K562 (cell line): ENCODE results near the gene ZNF215. TPM values are rescaled to one million over a fixed set of nuclear protein-coding genes. Genes with fewer than 3 reads are reported as not detected.

ENCODE experiments used
- CREBBP ChIP-seq: IDR thresholded peaks from one replicate; pipeline ENCODE4 v1.6.1; 2012; ENCODE audit warnings: low read depth, mild to moderate bottlenecking, control low read depth, inconsistent platforms, low read length
- CTBP1 ChIP-seq: fragments of 450-650 bp; IDR thresholded peaks from 2 replicates; pipeline ENCODE4 v1.6.1; 2016; ENCODE audit warnings: borderline replicate concordance
- ESRRB ChIP-seq: fragments of 250-450 bp; sonication (Bioruptor Pico); IDR thresholded peaks from 2 replicates; pipeline ENCODE4 v1.5.0; 2020; ENCODE audit warnings: mild to moderate bottlenecking, moderate library complexity, borderline replicate concordance
- GATA2 ChIP-seq: sonication (generic); formaldehyde crosslinking; IDR thresholded peaks from 2 replicates; pipeline ENCODE4 v1.4.0; 2020; ENCODE audit warnings: mild to moderate bottlenecking, missing genetic modification reagents
- ILF3 ChIP-seq: fragments of 450-650 bp; IDR thresholded peaks from 2 replicates; pipeline ENCODE4 v1.6.1; 2018; ENCODE audit warnings: antibody characterized with exemption, mild to moderate bottlenecking, moderate library complexity, borderline replicate concordance
- MXI1 ChIP-seq: IDR thresholded peaks from 2 replicates; pipeline ENCODE4 v1.6.1; 2011; ENCODE audit warnings: low read depth, mild to moderate bottlenecking, improper control_type of control experiment, low read length
- NELFE ChIP-seq: IDR thresholded peaks from 2 replicates; pipeline ENCODE4 v1.6.1; 2011; ENCODE audit warnings: mild to moderate bottlenecking; ENCODE audit not compliant: insufficient read depth, insufficient read length
- RBM17 ChIP-seq: fragments of 200-400 bp; formaldehyde crosslinking; IDR thresholded peaks from 2 replicates; pipeline ENCODE4 v1.6.1; 2017; ENCODE audit warnings: low read depth, mild to moderate bottlenecking, low read length, borderline replicate concordance
- STAT5B ChIP-seq: fragments of 250-450 bp; sonication (Bioruptor Pico); IDR thresholded peaks from 2 replicates; pipeline ENCODE4 v1.8.0; 2021; ENCODE audit warnings: mild to moderate bottlenecking, inconsistent platforms
- XRCC4 ChIP-seq: IDR thresholded peaks from one replicate; pipeline ENCODE4 v1.6.1; 2011; ENCODE audit not compliant: insufficient read depth, insufficient read length; ENCODE audit errors: extremely low read depth
- ZNF316 ChIP-seq: fragments of 450-650 bp; IDR thresholded peaks from 2 replicates; pipeline ENCODE4 v1.6.1; 2016
- ZNF57 ChIP-seq: fragments of 450-650 bp; formaldehyde crosslinking; IDR thresholded peaks from 2 replicates; pipeline ENCODE4 v1.4.0; 2020; ENCODE audit warnings: mild to moderate bottlenecking, moderate library complexity
- polyA plus RNA-seq, 8 experiments: library from polyadenylated mRNA; depleted of rRNA in 4 of 8; stranded (reverse) in 5 of 8; unstranded in 3 of 8; fragments of >200 nt; fragmentation: Nextera tagmentation in 2 of 8; fragmentation: Illumina TruSeq in 1 of 8; extraction: Ambion mirVana in 2 of 8; extraction: Trizol in 1 of 8; gene quantifications; 2 replicates each; pipeline versions ENCODE4 v1.2.1 to v1.2.3, GENCODE V29; 2011 to 2014; ENCODE audit warnings: inconsistent platforms in 1 of 8, missing spikeins in 1 of 8
- total RNA-seq, 7 experiments: library from RNA; depleted of rRNA in 6 of 7; stranded (reverse); fragments of >200 nt in 6 of 7; fragmentation: Illumina TruSeq in 2 of 7; extraction: Trizol in 2 of 7; gene quantifications; 2 replicates each; pipeline versions ENCODE4 v1.2.1 to v1.2.3, GENCODE V29; 2011 to 2021; ENCODE audit warnings: low replicate concordance in 1 of 7
- TF ChIP-seq, protein P1 (sequence below), 3 experiments: IDR thresholded peaks in 2 of 3; conservative IDR thresholded peaks in 1 of 3; 2 replicates each; pipeline ENCODE4 v1.5.1; 2011 to 2012; ENCODE audit warnings: low read length in 3 of 3, mild to moderate bottlenecking in 3 of 3, control low read depth in 2 of 3, improper control_type of control experiment in 1 of 3, inconsistent platforms in 1 of 3, low read depth in 1 of 3, mixed read lengths in 1 of 3, moderate library complexity in 1 of 3; ENCODE audit not compliant: insufficient read depth in 2 of 3
- TF ChIP-seq, protein P2 (sequence below), 2 experiments: fragments of 450-650 bp; IDR thresholded peaks; 2 replicates each; pipeline ENCODE4 v1.6.1; 2016; ENCODE audit warnings: mild to moderate bottlenecking in 2 of 2, borderline replicate concordance in 1 of 2, low read depth in 1 of 2, moderate library complexity in 1 of 2
- TF ChIP-seq, protein P3 (sequence below): IDR thresholded peaks from 3 replicates; pipeline ENCODE4 v1.6.1; 2011; ENCODE audit warnings: borderline replicate concordance, mild to moderate bottlenecking; ENCODE audit not compliant: insufficient read length, insufficient read depth

Gene ZNF215
- total and polyA plus RNA-seq, 9 of the 15 experiments (the other 6 are each of a cell fraction or from before 2014, with no cell fraction given) = 11.2 to 19.1 (median 14.2) TPM

DNA sequence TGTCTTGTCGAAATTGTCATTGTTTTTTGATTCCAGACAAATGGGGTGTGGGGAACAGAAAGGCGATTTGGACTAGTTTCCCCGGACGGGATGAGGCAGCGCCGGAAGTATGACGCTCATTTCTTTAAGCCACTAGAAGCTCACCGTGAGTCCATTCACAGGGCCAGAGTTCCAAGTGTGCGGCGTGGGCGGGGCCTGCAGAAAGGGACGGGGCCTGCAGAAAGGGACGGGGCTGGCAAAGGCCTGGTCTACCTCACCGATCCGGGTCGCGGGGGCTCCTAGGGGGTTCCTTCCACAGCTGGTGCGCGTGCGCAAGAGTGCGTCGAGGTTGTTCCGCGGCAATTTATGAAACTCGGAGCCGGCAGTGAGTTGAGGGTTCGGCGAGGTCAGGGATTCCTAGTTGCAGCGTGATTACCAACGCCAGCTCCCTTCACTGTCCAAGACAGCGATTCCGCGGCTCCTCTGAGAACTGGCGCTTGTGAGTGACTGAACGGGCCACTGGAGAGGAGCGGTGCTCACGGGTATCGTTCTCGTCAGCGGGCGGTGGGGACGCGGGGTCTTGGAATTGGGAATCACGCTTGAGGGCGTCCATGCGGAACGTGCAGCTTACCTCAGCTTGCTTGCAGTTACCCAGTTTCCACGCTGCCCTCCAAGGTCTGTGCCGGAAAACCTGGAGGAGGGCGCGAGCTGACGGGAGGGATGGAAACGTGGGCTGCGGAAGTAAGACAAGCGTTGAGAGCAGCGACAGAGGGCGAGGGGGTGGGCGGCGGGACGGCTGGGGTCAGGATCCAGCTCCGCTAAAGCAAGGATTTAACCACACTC is at the start of gene ZNF215 (continued):
- TF ChIP-seq, protein P1, sequence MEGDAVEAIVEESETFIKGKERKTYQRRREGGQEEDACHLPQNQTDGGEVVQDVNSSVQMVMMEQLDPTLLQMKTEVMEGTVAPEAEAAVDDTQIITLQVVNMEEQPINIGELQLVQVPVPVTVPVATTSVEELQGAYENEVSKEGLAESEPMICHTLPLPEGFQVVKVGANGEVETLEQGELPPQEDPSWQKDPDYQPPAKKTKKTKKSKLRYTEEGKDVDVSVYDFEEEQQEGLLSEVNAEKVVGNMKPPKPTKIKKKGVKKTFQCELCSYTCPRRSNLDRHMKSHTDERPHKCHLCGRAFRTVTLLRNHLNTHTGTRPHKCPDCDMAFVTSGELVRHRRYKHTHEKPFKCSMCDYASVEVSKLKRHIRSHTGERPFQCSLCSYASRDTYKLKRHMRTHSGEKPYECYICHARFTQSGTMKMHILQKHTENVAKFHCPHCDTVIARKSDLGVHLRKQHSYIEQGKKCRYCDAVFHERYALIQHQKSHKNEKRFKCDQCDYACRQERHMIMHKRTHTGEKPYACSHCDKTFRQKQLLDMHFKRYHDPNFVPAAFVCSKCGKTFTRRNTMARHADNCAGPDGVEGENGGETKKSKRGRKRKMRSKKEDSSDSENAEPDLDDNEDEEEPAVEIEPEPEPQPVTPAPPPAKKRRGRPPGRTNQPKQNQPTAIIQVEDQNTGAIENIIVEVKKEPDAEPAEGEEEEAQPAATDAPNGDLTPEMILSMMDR (IDR thresholded peaks at IDR 0.05 in 2 of 3, conservative IDR thresholded peaks at IDR 0.05 in 1 of 3; ENCODE audit: insufficient read depth in 2 of 3, low read depth in 1 of 3, low read length in 3 of 3) = no peak
- TF ChIP-seq ZNF316 (0 out of 2 replicates have a peak, but pooled peaks have one; percentile 5), ILF3 (no peak), RBM17 (no peak), XRCC4 (no peak), ESRRB (CRISPR knock-in tag) (no peak), GATA2 (CRISPR knock-in tag) (no peak), ZNF57 (CRISPR knock-in tag) (no peak), MXI1 (peak; percentile 32; the same call in 1 of the 2 replicates), CREBBP (no peak), CTBP1 (no peak; the same call in 1 of the 2 replicates), NELFE (no peak), STAT5B (CRISPR knock-in tag) (no peak)
- TF ChIP-seq, protein P2, sequence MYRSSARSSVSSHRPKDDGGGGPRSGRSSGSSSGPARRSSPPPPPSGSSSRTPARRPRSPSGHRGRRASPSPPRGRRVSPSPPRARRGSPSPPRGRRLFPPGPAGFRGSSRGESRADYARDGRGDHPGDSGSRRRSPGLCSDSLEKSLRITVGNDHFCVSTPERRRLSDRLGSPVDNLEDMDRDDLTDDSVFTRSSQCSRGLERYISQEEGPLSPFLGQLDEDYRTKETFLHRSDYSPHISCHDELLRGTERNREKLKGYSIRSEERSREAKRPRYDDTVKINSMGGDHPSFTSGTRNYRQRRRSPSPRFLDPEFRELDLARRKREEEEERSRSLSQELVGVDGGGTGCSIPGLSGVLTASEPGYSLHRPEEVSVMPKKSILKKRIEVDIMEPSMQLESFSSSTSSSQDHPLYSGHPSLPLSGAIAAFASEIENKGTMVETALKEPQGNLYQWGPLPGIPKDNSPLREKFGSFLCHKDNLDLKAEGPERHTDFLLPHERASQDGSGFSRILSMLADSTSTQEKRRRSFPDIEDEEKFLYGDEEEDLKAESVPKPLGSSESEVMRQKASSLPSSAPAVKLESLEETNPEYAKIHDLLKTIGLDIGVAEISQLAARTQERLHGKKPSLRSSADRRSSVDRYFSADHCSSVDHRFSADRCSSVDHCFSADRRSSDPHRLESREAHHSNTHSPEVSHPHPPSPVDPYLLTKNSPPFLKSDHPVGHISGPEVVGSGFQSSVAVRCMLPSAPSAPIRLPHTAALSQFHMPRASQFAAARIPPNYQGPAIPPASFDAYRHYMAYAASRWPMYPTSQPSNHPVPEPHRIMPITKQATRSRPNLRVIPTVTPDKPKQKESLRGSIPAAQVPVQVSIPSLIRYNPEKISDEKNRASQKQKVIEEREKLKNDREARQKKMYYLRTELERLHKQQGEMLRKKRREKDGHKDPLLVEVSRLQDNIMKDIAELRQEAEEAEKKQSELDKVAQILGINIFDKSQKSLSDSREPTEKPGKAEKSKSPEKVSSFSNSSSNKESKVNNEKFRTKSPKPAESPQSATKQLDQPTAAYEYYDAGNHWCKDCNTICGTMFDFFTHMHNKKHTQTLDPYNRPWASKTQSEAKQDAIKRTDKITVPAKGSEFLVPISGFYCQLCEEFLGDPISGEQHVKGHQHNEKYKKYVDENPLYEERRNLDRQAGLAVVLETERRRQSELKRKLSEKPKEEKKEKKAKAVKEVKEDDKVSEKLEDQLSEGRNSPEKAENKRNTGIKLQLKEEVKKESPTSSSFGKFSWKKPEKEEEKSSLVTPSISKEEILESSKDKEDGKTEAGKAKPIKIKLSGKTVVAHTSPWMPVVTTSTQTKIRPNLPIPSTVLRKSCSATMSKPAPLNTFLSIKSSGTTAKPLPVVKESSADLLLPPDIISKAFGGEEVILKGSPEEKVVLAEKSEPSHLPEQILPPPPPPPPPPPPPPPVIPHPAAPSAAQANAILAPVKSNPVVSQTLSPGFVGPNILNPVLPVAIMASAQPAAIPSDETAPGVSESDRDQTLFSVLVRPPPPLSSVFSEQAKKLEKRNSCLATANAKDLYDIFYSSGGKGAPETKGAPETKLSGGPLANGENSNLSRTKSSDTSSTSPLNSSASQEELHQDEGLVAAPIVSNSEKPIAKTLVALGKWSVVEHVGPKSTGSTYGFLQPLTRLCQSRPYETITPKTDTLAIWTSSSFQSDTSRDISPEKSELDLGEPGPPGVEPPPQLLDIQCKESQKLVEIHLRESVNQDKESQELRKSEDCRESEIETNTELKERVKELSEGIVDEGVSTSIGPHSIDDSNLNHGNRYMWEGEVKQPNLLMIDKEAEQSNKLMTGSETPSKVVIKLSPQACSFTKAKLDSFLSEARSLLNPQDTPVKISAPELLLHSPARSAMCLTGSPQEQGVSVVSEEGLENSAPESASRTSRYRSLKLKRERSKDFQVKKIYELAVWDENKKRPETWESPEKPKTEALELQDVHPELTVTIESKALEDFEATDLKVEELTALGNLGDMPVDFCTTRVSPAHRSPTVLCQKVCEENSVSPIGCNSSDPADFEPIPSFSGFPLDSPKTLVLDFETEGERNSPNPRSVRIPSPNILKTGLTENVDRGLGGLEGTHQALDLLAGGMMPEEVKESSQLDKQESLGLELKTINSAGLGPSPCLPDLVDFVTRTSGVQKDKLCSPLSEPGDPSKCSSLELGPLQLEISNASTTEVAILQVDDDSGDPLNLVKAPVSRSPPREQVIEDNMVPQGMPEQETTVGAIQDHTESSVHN (IDR thresholded peaks at IDR 0.05; ENCODE audit: borderline replicate concordance in 1 of 2, low read depth in 1 of 2) = no peak
- TF ChIP-seq, protein P3, sequence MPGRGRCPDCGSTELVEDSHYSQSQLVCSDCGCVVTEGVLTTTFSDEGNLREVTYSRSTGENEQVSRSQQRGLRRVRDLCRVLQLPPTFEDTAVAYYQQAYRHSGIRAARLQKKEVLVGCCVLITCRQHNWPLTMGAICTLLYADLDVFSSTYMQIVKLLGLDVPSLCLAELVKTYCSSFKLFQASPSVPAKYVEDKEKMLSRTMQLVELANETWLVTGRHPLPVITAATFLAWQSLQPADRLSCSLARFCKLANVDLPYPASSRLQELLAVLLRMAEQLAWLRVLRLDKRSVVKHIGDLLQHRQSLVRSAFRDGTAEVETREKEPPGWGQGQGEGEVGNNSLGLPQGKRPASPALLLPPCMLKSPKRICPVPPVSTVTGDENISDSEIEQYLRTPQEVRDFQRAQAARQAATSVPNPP = no peak
